Effector memory CD8-positive, alpha-beta T cell (primary cell): ENCODE measurements around the gene CYB5R3.
"Not testable (repeated sequence)": the region's sequence is repeated elsewhere in the genome, so short reads cannot be mapped to it uniquely, and the experiment has no call there.

Experiments used
- ATAC-seq: fragments of 150-1000 bp; cut with Tn5 transposase; replicated peaks from 2 replicates; pipeline ENCODE4 v1.10.0; 2021; ENCODE audit warnings: mild to moderate bottlenecking, moderate library complexity
- DNase-seq, 3 experiments: peaks; one replicate each; pipeline ENCODE4 v3.0.0; 2021
- H3K27ac Mint-ChIP-seq, 2 donors: one replicate each; pipeline ENCODE4 v1.8.0; 2022; ENCODE audit warnings: mild to moderate bottlenecking in 2 of 2, mixed read lengths in 2 of 2, moderate library complexity in 2 of 2
- H3K27me3 Mint-ChIP-seq, 2 donors: one replicate each; pipeline ENCODE4 v1.8.0; 2022; ENCODE audit warnings: mixed read lengths in 2 of 2
- H3K36me3 Mint-ChIP-seq: one replicate; pipeline ENCODE4 v1.8.0; 2022; ENCODE audit warnings: mild to moderate bottlenecking, moderate library complexity, mixed read lengths; ENCODE audit not compliant: insufficient read depth
- H3K4me1 Mint-ChIP-seq, 2 donors: one replicate each; pipeline ENCODE4 v1.8.0; 2022; ENCODE audit warnings: low read depth in 2 of 2, mixed read lengths in 2 of 2
- H3K4me3 Mint-ChIP-seq, 2 donors: one replicate each; pipeline ENCODE4 v1.8.0; 2022; ENCODE audit warnings: mild to moderate bottlenecking in 2 of 2, mixed read lengths in 2 of 2, moderate library complexity in 2 of 2
- H3K9me3 Mint-ChIP-seq, 2 donors: one replicate each; pipeline ENCODE4 v1.8.0; 2022; ENCODE audit warnings: mixed read lengths in 2 of 2

The CYB5R3 gene

DNA sequence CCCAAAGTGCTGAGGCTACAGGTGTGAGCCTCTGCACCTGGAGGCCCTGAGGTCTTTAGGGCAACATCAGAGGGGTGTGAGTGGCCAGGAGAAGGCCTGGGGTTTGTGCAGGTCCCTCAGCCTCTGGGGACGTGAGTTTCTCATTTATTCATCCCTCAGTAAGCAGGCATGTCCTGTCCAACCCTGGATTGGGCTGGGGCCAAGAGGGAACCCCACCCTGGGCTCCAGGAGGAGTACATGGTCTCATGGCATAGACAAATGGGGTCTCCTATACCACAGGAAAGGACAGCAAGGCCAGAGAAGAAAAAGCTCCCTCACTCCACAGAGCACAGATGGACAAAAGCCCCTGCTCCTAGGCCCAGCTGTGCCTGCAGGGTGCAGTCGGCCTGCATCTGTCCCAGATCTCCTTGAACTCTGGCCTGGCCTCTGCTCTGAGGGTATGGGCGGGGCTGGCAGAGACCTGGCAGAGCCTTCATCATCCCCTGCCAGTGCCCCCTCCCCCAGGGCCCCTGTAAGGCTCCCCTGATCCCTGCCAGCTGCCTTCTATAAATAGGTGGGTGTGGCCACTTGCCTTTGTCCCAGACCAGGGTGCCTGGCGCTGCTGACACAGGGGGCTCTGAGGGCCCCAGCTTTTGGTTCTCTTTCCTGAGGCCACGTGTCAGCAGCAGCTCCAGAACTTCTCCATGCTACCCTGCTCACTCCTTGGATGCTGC is 36.9 kb upstream of the CYB5R3 start:
- Mint-ChIP-seq H3K36me3 (peaks cover 6% of the 10 kb centered on the region), H3K4me1 (no peaks in the 10 kb centered on the region), H3K27me3 (peaks cover 25 to 42% of the 10 kb centered on the region in 2 donors), H3K27ac (no peak overlapping the region), H3K9me3 (no peaks in the 10 kb centered on the region), H3K4me3 (no peak overlapping the region)
- no peak for DNase-seq
- no peak for ATAC-seq

DNA sequence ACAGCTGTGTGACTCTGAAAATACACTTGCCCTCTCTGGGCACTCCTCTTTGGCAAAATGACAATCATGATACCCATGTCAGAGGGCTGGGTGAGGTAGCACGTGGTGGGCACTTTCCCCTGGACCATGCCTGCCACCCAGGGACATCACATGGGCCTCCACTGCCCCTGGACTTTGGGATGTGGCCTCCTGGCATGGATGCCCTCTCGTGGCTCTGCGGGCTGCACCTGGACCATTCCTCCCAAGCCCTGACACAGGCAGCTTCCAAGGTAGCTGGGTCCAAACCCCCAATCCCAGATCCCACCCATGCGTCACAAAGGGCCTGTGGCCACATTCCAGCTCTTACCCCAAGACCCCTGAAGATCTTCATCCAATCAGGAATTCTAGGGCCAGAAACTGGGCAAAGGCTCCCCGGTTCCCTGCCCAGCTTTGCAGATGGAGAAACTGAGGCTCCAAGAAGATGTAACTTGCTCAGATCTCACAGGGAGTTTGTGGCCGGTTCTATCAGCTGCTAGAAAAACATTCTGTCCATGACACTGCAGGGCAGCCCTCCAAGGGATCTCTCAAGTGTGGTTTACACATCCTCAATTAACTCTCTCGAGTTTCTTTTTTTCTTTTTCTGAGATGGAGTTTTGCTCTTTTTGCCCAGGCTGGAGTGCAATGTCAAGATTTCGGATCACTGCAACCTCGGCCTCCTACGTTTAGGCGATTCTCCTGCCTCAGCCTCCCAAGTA is 35.4 kb upstream of the CYB5R3 start:
- no peak overlapping the region for H3K4me3 Mint-ChIP-seq
- H3K27ac Mint-ChIP-seq, result no peak overlapping the region
- no peaks in the 10 kb centered on the region for H3K9me3 Mint-ChIP-seq
- DNase-seq (no peak), ATAC-seq (no peak)
- H3K4me1 Mint-ChIP-seq, result no peaks in the 10 kb centered on the region
- H3K36me3 Mint-ChIP-seq, result peaks cover 6% of the 10 kb centered on the region
- peaks cover 25 to 35% of the 10 kb centered on the region in 2 donors for H3K27me3 Mint-ChIP-seq

DNA sequence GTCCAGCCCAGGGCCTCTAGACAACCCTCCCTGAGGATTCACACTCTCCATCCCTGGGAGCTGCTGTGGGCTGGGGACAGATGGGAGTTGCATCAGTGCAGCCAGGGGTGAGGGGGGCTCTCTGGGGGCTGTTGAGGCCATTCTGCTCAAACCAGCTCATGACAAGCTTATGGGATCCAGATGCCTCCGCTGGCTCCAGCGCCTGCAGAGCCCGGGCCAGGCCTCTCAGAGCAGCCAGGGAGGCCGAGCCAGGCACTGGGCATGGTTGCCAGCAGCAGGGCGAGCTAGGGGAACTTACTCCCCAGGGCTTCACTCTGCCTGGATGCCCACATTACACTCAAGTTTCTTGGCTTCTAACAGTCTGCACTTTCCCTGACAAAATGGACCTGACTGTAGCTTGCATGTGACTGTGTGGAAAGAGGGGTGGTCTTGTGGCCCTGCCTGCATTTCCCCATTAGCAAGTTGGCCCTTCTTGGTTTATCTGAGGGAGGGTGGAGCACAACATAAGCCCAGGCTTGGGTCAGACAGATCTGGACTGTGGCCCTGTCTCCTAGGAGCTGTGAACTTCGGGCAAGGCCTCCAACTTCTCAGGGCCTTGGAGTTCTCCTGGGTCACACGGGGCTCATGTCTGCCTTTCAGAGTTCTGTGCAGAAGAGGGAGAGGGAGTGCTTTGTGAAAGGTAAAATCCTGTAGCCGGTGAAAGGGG is 34.5 kb upstream of the CYB5R3 start:
- Mint-ChIP-seq H3K4me3 (no peak overlapping the region), H3K9me3 (peaks cover 0 to 2% of the 10 kb centered on the region in 2 donors), H3K27ac (no peak overlapping the region), H3K27me3 (peaks cover 25 to 31% of the 10 kb centered on the region in 2 donors), H3K36me3 (peaks cover 6% of the 10 kb centered on the region), H3K4me1 (no peaks in the 10 kb centered on the region)
- no peak for DNase-seq
- no peak for ATAC-seq

DNA sequence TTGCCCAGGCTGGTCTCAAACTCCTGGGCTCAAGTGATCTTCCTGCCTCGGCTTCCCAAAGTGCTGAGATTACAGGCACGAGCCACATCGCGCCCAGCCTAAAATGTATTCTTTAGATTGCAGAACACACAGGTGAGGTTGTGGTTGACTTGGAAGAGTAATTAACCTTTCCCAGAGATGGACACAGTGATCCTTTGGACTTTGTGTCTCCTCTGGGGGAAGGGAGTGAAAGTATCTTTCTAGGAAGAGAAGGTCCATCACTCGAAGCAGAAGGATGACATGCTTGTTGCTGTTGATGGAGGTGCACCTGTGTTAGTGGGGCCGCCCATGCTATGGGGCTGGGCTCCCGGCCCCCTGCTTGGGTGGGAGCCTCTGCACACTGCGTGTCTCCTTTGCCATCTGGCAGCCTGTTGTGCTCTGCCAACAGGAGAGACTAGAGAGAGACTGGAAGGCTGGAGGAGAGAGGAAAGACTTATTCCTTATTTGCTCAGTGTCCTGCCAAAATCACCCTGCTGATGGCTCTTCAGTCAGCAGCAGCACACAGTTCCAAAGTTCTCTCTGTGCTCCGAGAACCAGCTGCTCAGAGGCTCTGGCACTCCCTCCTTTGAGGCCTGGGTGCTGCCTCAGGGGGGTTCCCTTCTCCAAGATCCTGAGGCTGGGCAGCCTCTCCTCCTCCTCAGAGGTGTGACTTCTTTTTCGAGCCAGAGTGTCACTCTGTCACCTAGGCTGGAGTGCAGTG is 33.1 kb upstream of the CYB5R3 start:
- Mint-ChIP-seq H3K9me3 (peaks cover 0 to 2% of the 10 kb centered on the region in 2 donors), H3K4me1 (no peaks in the 10 kb centered on the region), H3K4me3 (no peak overlapping the region), H3K27ac (no peak overlapping the region), H3K27me3 (peaks cover 31 to 34% of the 10 kb centered on the region in 2 donors), H3K36me3 (peaks cover 6% of the 10 kb centered on the region)
- no peak for DNase-seq
- ATAC-seq, result no peak

DNA sequence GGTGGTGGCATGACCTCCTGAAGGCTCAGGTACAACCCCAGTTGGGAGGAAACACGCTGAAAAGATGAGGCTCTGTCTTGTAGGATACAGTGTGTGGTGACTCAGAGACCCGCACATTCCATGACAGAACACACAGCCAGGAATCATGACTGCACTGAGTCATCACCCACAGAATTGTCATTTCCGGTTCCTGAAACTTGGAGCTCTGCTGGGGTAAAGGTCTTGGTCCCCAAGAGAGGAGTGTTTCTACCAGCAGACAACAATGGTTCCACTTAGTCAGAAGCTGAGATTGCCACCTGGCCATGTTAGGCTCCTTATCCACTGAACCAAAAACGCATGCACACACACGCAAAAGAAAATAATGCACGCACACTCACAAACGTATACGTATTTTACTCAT is 31.5 kb upstream of the CYB5R3 start:
- no peak for DNase-seq
- Mint-ChIP-seq H3K27ac (no peak overlapping the region), H3K27me3 (peaks cover 25 to 28% of the 10 kb centered on the region in 2 donors), H3K4me3 (no peak overlapping the region), H3K9me3 (peaks cover 0 to 2% of the 10 kb centered on the region in 2 donors), H3K4me1 (no peaks in the 10 kb centered on the region), H3K36me3 (peaks cover 6% of the 10 kb centered on the region)
- no peak for ATAC-seq

DNA sequence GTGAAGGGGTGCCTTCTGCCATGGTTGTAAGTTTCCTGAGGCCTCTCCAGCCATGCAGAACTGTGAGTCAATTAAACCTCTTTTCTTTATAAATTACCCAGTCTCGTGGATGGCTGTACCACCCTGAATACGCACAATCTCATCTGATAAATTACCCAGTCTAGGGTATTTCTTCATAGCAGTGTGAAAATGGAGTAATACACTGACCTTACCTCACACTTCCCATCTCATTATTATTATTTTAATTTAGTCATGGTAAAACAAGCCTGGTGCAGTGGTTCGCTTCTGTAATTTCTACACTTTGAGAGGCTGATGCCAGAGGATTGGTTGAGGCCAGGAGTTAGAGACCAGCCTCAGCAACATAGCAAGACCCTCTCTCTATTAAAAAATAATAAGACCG is 30.5 kb upstream of the CYB5R3 start:
- H3K27ac Mint-ChIP-seq, result no peak overlapping the region
- no peak for DNase-seq
- no peak overlapping the region for H3K4me3 Mint-ChIP-seq
- no peaks in the 10 kb centered on the region for H3K36me3 Mint-ChIP-seq
- H3K9me3 Mint-ChIP-seq, result peaks cover 0 to 2% of the 10 kb centered on the region in 2 donors
- peaks cover 25 to 28% of the 10 kb centered on the region in 2 donors for H3K27me3 Mint-ChIP-seq
- no peaks in the 10 kb centered on the region for H3K4me1 Mint-ChIP-seq
- ATAC-seq, result no peak

DNA sequence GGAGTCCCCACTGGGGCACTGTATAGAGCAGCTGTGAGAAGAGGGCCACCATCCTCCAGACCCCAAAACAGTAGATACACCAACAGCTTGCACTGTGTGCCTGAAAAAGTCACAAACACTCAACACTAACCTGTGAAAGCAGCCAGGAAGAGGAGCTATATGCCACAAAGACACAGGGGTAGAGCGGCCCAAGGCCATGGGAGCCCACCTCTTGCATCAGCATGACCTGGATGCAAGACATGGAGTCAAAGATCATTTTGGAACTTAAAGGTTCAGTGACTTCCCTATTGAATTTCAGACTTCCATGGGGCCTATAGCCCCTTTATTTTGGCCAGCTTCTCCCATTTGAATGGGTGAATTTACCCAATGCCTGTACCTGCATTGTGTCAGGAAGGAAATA is 29.7 kb upstream of the CYB5R3 start:
- Mint-ChIP-seq H3K27ac (no peak overlapping the region), H3K4me3 (no peak overlapping the region), H3K9me3 (peaks cover 0 to 2% of the 10 kb centered on the region in 2 donors), H3K4me1 (no peaks in the 10 kb centered on the region), H3K36me3 (no peaks in the 10 kb centered on the region), H3K27me3 (peaks cover 21 to 23% of the 10 kb centered on the region in 2 donors)
- DNase-seq (no peak), ATAC-seq (no peak)

DNA sequence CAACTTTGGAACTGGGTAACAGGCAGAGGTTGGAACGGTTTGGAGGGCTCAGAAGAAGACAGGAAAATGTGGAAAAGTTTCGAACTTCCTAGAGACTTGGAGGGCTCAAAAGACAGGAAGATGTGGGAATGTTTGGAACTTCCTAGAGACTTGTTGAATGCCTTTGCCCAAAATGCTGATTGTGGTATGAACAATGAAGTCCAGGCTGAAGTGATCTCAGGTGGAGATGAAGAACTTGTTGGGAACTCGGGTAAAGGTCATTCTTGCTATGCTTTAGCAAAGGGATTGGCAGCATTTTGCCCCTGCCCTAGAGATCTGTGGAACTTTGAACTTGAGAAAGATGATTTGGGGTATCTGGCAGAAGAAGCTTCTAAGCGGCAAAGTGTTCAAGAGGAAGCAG is 28.7 kb upstream of the CYB5R3 start:
- H3K27ac Mint-ChIP-seq, ATAC-seq: not testable (repeated sequence)

DNA sequence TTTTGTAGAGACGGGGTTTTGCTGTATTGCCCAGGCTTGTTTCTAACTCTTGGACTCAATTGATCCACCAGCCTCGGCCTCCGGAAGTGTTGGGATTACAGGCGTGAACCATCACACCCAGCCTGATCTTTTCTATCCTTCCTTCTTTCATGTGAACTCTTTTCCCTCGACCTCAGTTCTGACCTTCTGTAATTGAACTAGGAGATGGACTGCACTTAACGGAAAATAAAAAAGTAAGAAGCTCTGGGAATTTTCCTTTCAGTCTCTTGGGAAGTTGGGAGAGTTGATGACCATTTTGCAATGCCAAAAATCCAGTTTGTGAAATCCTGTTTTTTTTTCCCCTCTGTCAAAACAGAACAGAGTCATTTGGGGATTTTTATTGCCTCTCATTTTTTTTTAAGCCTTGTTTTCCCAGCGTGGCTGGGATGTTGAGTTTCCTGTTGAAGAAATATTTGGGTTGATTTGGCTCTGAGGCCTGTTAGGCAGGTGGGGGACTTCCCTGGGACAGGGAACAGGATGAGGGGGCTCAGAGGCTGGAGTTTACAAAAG is 26.9 kb upstream of the CYB5R3 start:
- H3K9me3 Mint-ChIP-seq, result peaks cover 0 to 2% of the 10 kb centered on the region in 2 donors
- H3K27me3 Mint-ChIP-seq, result peaks cover 9 to 10% of the 10 kb centered on the region in 2 donors
- H3K4me1 Mint-ChIP-seq, result peaks cover 4 to 5% of the 10 kb centered on the region in 2 donors
- no peak overlapping the region for H3K4me3 Mint-ChIP-seq
- H3K36me3 Mint-ChIP-seq, result no peaks in the 10 kb centered on the region
- peak overlapping the region; percentile 24 to 49 for H3K27ac Mint-ChIP-seq
- DNase-seq (no peak), ATAC-seq (no peak)

More for the DNA sequence above, 28.7 kb upstream of the CYB5R3 start:
- not testable (repeated sequence) for H3K4me1 Mint-ChIP-seq, H3K9me3 Mint-ChIP-seq, DNase-seq, H3K4me3 Mint-ChIP-seq, H3K36me3 Mint-ChIP-seq
- H3K27me3 Mint-ChIP-seq, result peaks cover 12 to 13% of the 10 kb centered on the region in 2 donors

DNA sequence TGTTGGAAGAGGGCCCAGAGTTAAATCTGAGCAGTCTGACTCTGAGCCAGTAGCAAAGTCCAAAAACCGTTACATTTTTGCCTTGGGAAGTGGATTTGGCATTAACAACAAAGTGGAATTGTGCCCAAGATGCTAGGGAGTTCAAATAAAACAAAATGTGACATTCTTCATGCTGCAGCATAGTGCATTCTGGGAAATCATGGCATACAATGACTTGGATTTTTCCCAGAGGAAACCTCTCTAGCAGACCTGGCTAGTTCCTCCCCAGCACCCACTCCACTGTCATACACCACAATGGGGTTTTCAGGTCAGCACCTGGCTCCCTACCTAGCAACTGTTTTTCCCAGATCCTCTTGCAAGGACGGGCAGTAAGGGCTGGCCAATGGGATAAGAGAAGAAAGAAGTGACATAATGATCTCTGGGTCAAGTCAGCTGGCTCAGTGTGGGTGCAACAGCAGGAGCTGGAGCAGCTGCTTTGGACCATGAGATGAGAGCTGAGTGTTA is 24.8 kb upstream of the CYB5R3 start:
- peaks cover 9 to 12% of the 10 kb centered on the region in 2 donors for H3K4me1 Mint-ChIP-seq
- DNase-seq, result no peak
- no peaks in the 10 kb centered on the region for H3K9me3 Mint-ChIP-seq
- H3K27me3 Mint-ChIP-seq, result peaks cover 9 to 10% of the 10 kb centered on the region in 2 donors
- no peak for ATAC-seq
- H3K36me3 Mint-ChIP-seq, result no peaks in the 10 kb centered on the region
- H3K27ac Mint-ChIP-seq, result peak overlapping the region in 1 of 2 donors; percentile 19
- H3K4me3 Mint-ChIP-seq, result no peak overlapping the region

DNA sequence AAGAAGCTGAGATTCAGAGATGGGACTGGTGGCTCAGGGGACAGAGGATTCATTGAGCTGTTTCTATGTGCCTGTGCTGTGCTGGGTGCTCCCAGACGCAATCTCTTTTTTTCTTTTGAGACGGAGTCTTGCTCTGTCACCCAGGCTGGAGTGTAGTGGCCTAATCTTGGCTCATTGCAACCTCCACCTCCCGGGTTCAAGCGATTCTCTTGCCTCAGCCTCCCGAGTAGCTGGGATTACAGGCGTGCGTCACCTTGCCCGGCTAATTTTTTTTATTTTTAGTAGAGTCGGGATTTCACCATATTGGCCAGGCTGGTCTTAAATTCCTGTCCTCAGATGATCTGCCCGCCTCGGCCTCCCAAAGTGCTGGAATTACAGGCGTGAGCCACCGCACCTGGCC is 23.9 kb upstream of the CYB5R3 start:
- H3K36me3 Mint-ChIP-seq, H3K9me3 Mint-ChIP-seq, H3K27me3 Mint-ChIP-seq, DNase-seq, H3K4me3 Mint-ChIP-seq, H3K27ac Mint-ChIP-seq, ATAC-seq: not testable (repeated sequence)
- H3K4me1 Mint-ChIP-seq, result peaks cover 9 to 12% of the 10 kb centered on the region in 2 donors

DNA sequence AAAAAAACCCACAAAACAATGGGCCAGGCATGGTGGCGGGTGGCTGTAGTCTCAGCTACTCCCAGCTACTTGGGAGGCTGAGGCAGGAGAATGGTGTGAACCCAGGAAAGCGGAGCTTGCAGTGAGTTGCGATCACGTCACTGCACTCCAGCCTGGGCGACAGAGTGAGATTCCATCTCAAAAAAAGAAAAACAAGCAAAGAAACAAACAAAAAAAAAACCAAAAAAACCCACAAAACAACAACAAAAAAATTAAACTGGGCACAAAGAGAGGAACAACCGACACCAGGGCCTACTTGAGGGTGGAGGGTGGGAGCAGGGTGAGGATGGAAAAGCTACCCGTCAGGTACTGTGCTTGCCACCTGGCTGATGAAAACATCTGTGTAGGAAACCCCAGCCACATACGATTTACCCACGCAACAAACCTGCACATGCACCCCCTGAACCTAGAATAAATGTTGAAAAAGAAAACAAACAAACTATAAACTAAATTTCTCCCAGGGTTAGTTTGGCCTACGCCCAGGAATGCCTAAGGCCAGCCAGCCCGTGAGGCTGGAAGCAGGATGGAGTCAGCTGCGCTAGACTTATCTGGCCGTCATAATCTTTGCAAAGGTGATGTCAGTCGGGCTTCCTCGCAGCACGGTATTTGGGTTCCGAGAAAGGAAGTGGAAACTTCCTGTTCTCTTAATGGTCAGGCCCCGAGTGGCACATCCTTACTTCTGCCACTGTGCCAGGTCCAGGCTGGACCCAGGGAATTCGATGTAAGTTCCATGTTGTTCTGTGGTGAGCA is 21.9 kb upstream of the CYB5R3 start:
- Mint-ChIP-seq H3K4me3 (no peak overlapping the region), H3K27ac (peak overlapping the region in 1 of 2 donors; percentile 63), H3K36me3 (no peaks in the 10 kb centered on the region), H3K9me3 (no peaks in the 10 kb centered on the region), H3K4me1 (peaks cover 9 to 12% of the 10 kb centered on the region in 2 donors), H3K27me3 (peaks cover 0 to 2% of the 10 kb centered on the region in 2 donors)
- ATAC-seq (peak; percentile 31), DNase-seq (no peak)
